Activated CD4-positive, alpha-beta T cell treated with anti-CD3 and anti-CD28 coated beads, Interleukin-2, Interleukin-4, amounts not matched to agents 100 ng/mL and 50 ng/mL, durations not matched to agents 16 hours and 8 hours (primary cell): ENCODE data around the gene PLD3.
"Not testable (repeated sequence)": the region's sequence is repeated elsewhere in the genome, so short reads cannot be mapped to it uniquely, and the experiment has no call there.

ENCODE experiments used
- DNase-seq: peaks from one replicate; pipeline ENCODE4 v3.0.0-alpha.2; 2020; ENCODE audit warnings: low spot score

PLD3 gene

DNA sequence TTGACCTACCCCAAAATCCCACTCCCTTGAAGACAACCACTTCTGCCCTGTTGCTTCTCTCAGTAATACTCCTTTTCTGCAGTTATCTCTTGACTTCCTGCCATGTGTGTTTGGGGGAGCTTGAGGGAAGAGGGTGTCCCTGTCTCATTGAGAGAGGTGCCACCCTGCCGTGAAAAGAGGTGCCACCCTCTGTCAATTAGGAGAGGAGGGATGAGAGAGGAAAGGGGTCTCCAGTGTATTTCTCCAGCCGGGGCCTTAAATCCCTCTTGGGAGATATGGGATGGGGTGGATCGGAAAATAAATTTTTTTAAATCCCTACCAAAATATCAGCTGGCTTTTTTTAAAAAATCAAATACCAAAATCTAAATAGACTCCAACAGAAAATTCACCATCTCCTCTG is 16.5 kb downstream of the PLD3 start:
- no peak for DNase-seq

DNA sequence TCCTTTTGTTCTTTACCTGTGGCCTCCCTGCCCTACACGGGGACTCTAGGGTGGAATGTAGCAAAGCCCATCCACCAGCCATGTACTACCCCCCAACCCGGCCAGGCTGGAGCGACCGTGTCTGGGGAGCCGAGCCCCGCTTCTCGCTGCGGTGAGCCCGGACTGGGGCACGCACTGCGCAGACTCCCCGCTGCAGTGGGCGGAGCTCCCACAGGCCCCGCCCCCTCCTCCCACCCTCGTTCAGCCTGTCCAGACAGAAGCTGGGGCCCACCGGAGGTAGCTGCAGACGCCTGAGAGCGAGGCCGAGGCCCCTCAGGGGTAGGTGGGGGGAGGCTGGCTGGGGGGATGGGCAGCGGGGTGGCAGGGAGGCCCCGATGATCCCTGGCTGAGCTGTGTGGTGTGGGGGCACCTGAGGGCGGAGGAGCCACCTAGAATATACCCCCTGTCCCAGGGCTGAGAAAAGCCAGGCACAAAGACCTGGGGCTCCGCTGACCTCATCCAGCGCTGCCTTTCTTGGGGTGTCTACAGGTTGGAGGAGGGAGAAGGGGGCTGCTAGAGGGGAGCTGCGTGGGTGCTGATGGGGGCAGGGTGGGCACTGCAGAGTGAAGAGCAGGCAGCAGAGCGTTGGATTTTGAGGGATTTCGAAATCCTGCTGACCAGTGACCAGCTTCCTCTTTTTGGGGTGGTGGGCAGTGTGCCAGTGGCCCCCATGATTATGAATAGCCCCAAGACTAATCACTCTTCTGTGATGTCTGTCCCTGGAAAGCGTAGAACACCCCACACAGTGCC is 17.3 kb downstream of the PLD3 start:
- DNase-seq: peak; percentile 51

DNA sequence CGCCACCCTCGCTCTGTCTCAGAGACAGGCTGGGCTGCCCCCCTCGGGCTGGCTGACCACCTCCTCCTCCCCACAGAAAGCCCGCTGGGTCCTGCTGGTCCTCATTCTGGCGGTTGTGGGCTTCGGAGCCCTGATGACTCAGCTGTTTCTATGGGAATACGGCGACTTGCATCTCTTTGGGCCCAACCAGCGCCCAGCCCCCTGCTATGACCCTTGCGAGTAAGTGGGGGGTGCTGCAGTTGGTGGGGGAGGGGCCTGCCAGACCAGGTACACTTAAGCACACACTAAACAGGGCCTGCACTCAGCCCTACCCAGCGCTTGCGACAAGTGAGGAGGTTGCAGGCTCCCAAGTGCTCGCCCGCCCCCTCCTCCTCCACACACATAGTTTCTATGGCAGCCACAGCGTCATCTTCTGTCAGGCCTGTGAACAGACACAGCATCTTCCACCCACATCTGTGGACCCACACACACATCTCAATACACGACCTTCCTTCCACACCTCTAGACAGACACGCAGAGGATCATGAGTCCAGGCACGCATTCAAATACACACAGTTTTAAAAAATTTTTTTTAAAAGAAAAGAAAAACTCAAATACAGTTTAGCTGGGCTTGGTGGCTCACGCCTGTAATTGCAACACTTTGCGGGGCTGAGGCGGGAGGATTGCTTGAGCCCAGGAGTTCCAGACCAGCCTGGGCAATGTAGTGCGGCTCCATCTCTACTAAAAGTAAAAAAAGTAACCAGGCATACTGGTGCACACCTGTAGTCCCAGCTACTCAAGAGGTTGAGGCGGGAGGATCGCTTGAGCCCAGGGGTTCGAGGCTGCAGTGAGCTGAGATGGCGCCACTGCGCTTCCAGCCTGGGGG is 18.4 kb downstream of the PLD3 start:
- no peak for DNase-seq

DNA sequence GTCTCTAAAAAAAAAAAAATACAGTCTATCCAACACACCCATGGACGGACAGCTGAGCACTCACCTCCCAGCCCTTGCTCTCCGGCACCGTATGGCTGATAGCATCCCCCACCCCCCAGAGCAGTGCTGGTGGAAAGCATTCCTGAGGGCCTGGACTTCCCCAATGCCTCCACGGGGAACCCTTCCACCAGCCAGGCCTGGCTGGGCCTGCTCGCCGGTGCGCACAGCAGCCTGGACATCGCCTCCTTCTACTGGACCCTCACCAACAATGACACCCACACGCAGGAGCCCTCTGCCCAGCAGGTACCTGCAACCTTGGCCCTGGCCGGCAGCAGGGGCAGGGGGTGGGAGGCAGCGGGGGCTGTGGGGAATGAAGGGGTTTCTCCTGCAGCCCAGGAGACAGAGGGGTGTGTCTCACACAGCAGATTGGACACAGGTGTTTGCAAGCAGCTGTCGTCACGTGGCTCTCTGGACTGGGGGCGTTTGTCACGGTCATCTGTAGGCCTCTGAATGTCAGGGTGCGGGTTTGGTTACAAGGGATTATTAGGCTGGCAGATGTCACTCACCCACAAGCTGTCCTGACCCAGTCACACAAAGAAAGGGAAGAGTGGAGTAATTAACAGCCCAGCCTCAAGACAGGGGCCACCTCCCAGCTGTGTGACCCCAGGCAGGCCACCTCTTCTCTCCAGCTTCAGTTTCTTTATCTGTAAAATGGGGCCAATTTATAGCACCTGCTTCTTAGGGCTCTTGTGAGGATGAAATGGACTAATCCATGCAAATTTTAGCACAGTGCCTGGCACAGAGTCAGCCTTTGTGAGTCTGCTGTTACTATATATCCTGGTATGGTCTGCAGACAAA is 19.3 kb downstream of the PLD3 start:
- no peak for DNase-seq

DNA sequence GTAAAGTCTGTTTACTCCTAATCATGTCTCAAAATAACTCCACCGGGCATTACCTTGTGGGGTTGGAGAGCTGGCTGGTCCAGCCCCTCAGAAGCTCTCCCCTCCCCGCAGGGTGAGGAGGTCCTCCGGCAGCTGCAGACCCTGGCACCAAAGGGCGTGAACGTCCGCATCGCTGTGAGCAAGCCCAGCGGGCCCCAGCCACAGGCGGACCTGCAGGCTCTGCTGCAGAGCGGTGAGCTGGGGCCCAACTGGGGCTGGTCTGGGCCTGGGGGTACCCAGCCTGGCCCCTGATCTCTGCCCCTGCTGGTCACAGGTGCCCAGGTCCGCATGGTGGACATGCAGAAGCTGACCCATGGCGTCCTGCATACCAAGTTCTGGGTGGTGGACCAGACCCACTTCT is 21.3 kb downstream of the PLD3 start:
- no peak for DNase-seq

DNA sequence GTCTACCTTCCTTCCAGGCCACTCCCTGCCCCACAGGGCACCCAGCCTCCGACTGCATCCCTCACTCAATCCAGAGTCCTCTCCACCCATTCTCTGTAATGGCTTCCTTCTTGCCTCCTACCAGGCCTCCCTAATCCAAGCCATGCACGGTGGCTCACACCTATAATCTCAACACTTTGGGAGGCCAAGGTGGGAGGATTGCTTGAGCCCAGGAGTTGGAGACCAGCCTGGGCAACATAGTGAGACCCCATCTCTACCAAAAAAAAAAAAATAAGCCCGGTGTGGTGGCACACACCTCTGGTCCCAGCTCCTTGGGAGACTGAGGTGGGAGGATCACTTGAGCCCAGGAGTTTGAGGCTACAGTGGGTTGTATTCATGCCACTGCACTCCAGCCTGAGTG is 21.8 kb downstream of the PLD3 start:
- DNase-seq: not testable (repeated sequence)

DNA sequence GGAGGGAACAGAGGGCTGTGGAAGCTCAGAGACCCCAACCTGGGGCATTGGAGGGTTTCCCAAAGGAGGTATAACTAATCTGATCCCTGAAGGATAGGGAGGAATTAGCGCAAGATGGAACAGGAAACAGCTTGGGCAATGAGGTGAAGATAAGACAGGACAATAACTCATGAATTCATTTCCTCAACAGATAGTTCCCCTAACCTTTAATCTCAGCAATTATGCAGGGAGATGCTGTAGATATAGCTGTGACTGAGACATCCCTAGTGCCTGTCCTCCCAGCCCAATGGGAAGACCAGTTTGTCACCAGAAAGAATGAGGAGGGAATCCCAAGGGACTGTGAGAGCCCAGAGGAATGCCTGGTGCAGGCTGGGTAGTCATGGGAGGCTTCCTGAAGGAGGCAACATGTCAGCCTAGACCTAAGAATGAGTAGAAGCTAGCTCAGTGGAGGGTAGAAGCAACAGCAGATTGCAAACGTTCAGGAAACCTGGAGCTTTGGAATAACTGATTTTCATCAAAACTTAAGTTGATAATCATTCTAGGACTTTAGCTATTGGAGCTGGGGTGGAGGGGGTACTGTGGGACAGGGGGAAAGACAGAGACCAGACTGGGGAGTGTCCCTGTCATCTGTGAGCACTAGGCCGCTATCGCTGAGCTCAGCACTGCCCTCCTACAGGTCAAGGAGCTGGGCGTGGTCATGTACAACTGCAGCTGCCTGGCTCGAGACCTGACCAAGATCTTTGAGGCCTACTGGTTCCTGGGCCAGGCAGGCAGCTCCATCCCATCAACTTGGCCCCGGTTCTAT is 22.7 kb downstream of the PLD3 start:
- DNase-seq: no peak

DNA sequence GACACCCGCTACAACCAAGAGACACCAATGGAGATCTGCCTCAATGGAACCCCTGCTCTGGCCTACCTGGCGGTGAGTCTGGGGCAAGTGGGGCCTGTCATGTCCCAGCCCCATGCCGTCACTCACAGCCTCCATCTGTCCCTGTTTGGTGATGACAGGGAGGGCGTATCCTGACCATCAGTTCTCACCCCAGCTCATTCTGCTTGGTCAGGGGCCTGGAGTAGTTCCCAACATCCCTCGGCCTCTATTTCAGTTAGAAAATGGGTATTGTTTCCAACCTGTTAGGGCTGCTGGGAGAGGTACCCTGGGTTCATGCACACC is 23.3 kb downstream of the PLD3 start:
- DNase-seq: no peak

DNA sequence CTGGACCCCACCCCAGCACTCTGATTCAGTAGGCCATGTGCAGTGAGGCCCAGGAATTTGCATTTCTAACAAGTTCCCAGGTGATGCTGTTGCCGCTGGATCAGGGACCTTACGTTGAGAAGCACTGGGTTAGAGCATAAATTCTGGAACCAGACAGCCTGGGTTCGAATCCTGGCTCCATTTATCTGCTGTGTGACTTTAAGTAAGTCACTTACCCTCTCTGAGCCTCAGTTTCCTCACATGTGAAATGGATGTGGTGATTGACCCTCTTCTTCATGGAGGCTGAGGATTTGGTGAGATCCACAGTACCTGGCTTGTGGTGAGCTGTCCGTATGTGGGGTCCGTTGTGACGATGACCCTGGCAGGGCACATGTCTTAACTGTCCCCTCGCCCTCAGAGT is 25.6 kb downstream of the PLD3 start:
- DNase-seq: no peak

DNA sequence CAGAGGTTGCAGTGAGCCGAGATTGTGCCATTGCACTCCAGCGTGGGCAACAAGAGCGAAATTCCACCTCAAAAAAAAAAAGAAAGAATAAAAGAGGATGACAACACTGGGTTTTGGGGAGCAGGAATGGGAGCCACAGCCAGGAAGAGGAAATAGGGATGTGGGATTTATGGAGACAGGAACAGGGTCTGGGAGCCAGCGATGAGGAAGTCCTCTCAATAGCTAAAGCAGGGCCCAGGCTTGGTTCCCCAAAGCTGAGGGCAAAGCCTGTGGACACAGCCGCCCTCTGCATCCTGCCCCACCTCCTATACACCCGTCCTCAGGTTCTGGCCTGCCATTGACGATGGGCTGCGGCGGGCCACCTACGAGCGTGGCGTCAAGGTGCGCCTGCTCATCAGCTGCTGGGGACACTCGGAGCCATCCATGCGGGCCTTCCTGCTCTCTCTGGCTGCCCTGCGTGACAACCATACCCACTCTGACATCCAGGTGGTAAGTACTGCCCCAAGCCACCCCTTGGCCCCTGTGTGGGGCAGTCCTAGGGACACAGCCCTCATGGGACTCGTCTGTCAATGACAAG is 27.9 kb downstream of the PLD3 start:
- no peak for DNase-seq

DNA sequence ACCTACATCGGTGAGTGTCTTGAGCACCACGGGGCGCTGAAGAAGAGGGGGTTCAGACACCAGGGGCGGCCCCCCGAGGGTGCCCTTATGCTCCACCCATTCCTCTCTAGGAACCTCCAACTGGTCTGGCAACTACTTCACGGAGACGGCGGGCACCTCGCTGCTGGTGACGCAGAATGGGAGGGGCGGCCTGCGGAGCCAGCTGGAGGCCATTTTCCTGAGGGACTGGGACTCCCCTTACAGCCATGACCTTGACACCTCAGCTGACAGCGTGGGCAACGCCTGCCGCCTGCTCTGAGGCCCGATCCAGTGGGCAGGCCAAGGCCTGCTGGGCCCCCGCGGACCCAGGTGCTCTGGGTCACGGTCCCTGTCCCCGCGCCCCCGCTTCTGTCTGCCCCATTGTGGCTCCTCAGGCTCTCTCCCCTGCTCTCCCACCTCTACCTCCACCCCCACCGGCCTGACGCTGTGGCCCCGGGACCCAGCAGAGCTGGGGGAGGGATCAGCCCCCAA is 29.4 kb downstream of the PLD3 start:
- no peak for DNase-seq

DNA sequence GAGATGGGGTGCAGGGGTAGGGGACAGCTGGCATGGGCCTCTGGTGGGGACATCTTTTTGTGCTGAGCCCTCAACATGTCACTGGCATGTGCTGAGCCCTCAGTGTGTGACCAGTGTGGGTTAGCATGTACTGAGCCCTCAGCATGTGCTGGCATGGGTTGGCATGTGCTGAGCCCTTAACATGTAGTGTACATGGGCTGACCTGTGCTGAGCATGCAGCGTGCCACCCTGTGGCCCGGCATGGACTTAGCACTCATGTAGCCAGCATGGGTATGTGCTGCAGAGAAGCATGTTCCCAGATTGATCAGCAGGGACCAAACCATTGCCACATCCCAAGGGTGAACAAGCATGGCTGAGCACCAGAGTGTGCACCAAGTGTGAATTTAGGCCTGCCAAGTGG is 30.0 kb downstream of the PLD3 start:
- DNase-seq: no peak

DNA sequence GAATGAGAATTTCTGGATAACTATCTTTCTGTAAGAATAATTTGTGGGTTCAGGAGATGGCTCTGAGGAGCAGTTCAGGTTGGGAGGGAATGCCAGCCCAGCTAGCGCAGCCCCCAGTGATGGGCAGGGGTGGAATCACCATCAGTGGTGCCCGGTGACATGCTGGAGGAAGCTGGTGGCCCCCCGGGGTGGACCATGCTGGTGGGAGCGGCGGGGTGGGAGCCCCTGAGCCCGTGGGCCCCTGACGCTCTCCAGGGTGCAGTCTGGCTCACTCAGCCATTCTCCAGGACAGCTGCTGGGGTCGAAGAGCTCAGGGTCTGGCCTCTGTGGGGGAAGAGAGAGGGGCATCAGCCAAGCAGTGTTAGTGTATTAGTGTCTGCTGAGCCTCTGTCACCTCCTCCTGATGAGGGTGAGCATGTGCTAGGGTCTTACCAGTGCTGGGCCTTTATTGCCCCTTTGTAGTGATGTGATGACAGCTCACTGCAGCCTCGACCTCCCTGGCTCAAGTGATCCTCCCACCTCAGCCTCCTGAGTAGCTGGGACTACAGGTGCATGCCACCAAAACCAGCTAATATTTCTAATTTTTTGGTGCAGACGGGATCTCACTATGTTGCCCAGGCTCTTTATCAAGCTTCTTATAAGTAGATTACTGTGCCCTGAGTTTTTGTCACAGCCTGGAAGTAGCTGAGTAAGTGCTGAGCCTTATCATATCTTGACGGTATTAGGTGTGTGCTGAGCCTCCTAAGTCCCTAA is 31.1 kb downstream of the PLD3 start:
- no peak for DNase-seq

DNA sequence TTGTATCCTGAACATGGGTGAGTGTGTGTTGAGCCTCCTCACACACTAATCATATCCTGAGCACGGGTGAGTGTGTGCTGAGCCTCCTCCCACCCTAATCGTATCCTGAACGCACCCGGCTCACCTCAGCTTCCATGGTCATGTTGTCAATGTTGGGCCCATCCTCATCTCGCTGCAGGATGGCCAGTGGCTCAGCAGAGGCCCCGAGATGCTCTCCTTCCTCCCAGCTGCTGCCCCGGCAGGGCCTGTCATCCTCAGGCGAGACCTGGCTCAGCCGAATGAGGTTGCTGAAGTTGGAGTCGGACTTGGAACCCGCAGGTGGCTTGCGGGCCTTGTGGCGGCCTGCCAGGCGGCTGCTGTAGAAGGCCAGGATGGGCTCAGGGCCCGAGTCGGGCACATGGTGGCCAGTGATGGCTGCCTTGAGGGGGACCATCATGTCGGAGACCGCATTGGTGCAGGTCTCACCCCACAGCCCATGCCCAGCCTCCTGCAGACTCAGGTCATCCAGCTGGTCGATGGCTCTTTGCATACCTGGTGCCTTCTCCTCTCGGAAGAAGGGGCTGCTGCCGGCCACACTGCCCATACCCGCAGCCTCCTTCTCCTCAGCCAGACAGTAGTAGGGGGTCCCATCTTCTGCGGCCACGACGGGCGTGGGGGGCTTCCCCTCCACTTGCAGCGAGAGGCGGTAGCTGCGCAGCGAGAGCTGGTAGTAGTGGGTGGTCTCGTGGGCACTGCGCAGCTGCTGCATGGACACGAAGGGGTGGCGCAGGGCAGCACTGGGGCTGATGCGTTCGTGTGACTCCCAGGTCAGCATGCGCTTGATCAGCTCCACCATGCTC is 31.9 kb downstream of the PLD3 start:
- no peak for DNase-seq

DNA sequence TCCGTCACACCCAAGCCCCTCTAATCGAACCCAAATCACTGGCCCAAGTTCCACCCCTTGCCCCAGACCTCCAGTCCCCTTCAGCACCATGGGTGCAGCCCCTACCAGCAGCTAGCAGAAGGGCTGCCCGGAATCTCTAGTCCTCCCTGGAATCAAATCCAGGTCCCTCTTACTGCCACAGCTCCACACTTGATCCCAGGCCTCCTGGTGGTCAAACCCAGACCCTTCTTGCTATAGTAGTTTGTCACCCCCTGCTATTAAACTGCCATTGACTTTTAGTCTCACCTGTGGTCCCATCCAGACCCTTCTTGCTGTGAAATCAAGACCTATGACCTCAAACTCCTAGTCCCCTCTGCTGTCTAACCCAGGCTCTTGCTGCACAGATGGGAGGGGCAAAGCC is 32.8 kb downstream of the PLD3 start:
- DNase-seq: no peak

DNA sequence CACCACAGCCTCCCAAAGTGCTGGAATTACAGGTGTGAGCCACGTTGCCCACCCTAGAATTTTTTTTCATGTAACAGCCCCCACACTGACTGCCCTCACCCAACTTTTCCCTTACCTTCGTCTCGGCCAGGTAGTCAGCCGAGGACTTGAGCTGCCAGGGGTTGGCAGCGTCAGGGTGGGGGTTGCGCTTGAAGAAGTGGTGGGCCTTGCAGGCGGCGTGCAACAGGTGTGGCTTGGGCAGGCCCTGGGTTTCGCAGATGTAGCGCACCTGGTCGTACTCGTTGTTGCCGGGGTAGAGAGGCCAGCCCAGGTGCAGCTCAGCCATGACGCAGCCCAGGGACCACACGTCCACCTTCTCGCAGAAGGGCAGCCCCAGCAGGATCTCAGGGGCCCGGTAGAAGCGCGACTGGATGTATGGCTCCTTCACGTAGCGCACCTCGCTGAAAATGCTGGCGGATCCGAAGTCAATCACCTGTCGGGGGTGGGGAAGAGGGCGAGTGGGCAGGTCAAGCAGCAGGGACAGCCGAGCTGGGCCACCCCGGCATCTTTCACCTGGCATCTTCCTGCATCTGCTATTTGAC is 35.3 kb downstream of the PLD3 start:
- no peak for DNase-seq

DNA sequence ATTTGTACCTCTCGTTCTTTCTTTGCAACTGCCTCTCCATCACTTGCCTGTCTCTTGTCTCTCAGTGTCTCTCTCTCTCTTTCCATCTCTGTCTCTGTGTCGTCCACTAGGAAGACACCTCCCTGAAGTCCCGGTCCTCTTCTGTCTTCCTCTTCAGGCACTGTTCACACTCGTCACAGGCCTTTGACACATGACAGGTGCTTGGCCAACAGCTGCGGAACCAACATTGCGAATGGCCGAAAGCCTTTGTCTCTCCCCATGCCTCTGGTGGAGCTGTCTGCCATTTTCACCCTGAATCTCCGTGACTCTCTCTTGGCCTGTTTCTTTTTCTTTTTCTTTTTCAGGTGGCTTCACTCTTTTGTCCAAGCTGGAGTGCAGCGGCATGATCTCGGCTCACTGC is 38.7 kb downstream of the PLD3 start:
- no peak for DNase-seq

DNA sequence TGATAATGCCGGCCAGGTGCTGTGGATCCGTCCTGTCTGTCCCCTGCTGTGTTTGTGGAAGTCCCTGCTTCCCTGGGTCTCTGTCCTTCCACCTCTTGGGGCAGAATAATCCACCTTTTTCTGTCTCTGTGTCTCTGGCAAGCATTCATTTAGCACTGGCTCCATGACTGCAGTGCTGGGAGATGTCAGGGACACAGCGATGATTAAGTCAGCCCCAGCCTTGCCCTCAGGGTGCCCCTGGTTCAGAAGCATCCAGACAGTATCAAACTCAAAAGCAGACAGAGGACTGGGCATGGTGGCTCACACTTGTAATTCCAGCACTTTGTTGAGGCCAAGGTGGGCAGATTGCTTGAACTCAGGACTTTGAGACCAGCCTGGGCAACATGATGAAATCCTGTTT is 40.0 kb downstream of the PLD3 start:
- no peak for DNase-seq

DNA sequence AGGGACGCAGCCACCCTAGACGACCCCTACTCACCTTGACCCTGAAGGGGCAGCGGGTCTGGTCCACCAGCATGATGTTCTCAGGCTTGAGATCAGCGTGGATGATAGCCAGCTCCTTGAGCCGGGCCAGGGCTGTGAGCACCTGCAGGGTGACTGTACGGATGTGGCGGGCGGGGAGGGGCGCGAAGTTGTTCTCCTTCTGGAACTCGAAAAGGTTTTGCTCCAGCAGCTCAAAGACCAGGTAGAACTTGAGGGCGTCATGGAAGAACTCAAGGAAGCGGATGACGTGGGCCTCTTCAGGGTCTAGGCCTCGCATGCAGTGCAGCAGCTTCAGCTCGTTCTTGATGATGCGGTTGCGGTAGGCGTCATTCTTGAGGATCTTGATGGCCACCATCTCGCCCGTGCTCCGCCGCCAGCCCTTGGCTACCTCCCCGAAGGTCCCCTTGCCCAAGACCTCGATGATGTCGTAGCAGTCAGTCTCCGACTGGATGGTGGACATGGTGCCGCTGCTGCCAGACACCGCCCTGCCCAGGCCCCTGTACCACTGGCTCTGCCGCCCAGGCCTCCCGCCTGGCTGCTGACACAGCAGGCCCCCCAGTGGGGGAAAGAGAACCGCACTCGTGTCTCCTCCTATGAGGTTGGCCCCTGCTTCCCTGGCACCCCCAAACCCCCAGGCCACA is 41.0 kb downstream of the PLD3 start:
- no peak for DNase-seq
